Stimulated activated CD8-positive, alpha-beta memory T cell treated with anti-CD3 and anti-CD28 coated beads, Interleukin-12 subunit alpha, Interleukin-12 subunit beta, amount 100 ng/mL, for 1 hour (primary cell): ENCODE measurements around the gene BHLHA9.
"Not testable (repeated sequence)": the region's sequence is repeated elsewhere in the genome, so short reads cannot be mapped to it uniquely, and the experiment has no call there.

Source experiments
- DNase-seq: peaks from one replicate; pipeline ENCODE4 v3.0.0-alpha.2; 2020; ENCODE audit warnings: low read depth

BHLHA9 gene

DNA sequence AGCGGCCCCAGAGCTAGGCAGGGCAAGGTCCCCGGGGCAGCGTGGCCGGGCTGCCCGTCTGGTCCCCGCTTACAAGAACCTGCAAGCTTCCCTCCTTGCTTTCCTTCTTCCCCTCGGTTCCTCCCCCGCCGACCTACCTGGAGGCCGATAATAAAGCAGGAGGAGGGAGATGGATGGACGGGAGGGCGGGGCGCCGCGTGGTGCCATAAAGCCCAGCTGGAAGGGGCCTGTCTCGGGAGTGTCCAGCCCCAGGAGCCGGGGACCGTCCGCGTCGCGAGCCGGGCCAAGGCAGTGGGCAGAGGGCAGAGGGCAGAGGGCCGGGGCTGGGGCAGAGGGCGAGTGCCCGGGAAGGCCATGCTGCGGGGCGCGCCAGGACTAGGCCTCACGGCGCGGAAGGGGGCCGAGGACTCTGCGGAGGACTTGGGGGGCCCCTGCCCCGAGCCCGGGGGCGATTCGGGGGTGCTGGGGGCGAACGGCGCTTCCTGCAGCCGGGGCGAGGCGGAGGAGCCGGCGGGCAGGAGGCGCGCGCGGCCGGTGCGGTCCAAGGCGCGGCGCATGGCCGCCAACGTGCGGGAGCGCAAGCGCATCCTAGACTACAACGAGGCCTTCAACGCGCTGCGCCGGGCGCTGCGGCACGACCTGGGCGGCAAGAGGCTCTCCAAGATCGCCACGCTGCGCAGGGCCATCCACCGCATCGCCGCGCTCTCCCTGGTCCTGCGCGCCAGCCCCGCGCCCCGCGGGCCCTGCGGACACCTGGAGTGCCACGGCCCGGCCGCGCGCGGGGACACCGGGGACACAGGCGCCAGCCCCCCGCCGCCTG lies at the start of gene BHLHA9:
Gene BHLHA9 (plus strand): TSS at position 235 of the 820 bp plus-strand sequence. CDS start 120 bp downstream, at position 355.
- no peak for DNase-seq

DNA sequence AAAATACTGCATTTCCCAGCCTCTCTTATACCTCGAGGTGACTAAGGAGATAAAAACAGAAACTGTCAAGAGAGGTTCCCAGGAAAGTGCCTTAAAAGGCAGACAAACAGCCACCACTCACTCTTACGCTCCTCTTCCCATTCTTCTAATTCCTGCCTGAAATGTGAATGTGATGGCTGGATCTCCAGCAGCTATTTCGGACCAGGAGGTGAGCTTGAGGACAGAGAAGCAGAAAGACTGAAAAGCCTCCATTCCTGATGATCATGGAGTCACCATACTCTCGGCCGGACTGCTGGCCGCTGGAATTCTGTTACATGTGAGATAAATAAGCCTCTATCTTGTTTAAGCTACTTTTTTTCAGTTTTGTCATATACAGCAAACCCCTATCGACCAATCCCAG lies 49.0 kb upstream of the BHLHA9 start:
- DNase-seq = no peak

DNA sequence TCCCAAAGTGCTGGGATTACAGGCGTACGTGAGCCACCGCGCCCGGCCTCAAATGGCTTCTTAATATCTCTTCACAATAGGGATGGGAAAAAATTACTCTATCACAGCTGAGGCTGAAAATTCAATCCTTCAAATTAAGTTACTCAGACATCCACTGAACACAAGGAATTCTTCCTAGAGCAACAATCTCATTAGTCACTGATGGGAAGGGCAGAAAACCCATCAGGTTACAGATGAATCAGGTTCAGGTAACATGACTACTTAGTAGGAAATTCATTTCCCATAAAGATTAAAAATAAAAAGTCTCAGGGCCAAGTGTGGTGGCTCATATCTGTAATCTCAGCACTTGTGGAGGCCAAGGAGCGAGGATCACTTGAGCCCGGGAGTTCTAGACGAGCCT lies 47.9 kb upstream of the BHLHA9 start:
- no peak for DNase-seq

DNA sequence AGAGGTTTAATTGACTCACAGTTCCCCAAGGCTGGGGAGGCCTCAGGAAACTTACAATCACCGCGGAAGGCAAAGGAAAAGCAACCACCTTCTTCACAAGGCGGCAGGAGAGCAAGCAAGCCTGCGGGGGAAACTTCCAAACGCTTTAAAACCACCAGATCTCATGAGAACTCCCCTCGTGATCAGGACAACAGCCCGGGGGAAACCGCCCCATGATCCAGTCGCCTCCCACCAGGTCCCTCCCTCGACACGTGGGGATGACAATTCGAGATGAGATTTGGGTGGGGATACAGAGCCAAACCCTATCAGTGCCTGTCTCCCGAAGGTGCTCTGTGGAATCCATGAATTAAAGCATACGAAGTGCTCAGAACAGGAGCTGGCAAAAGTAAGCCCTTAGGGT lies 46.6 kb upstream of the BHLHA9 start:
- no peak for DNase-seq

DNA sequence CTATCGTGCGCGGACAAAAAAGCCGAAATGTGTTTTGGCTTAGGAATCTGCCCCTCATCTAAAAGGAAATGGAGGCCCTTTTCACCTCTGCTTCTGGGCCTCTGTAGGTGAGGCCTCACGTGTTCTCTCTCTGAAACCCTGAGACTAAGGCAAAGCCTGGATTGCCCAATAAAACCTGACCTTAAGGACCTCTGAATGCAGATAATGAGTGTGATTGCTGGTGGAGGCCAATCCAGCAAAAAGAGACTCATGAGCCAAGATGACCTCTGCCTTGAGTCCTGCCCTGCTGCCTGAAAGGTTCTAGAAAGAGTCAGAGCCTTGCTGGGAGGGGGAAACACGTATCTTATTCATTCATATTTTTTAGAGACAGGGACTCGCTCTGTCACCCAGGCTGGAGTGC lies 45.9 kb upstream of the BHLHA9 start:
- no peak for DNase-seq

DNA sequence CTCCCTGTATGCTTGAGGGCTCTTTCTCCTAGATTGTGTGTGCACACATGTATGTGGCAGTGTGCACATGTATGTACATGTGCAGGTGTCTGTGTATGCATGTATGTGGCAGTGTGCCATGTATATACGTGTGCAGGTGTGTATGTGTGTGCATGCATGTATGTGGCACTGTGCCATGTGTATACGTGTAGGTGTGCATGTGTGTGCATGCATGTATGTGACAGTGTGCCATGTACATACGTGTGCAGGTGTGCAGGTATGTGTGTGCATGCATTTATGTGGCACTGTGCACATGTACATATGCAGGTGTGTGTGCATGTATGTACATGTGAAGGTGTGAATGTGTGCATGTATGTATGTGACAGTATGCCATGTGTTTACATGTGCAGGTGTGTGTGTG lies 43.9 kb upstream of the BHLHA9 start:
- no peak for DNase-seq

DNA sequence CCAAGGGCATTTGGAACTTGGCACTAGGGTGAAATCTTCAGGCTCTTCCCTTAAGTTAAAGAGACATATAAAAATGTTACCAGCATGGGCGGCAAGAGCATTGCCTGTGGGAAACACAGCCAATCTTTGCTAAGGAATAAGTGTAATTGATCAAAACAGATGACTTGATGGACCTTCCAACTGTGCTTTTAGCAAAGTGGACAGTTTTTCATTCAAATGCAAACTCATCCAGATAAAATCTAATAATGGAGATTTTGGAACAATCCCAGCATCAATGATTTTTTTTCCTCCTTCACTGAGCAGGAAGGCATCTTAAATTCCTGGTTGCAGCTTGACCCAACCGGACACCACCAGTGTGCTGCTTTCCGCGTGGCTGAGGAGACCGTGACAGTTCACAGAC lies 42.9 kb upstream of the BHLHA9 start:
- no peak for DNase-seq

DNA sequence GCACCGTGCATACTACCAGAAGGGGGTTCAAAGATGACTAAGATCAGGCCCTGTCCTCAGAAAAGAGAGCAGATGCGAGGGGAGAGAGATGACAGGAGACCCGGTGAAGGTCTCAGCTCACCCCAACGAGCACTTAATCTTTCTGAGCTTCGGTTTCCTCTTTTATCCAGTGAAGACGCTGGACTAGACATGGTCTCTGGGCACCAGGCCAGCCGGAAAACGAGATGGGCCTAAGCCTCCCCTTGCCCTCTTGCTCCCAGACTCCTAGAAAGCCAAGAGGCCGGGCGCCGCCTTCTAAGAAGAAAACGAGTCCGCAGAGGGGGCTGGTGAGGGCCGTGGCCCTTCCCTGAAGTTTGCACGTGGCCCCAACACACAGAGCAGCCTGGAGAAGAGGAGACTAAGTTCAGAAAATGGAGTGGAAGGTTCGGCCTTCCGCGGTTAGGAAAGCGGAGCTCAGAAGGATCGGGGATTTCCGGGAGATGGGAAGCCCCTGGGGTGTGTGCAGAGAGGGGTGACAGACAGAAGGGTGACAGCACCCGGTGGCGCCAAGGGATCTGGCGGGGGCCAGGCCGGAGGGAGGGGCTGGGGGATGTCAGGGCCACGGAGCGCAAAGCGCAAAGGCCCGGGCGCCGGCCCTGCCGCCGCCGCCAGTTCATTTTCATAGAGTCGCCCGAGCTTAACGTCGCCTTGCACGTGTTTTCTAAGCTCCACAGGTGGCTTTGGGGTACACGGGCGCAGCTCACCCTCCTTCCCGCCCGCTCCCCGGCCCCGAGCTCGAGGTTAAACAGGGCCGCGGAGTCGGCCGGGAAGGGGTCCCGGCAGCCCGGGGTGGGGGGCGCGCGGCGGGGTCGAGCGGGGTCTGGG lies 42.1 kb upstream of the BHLHA9 start:
- DNase-seq = no peak

DNA sequence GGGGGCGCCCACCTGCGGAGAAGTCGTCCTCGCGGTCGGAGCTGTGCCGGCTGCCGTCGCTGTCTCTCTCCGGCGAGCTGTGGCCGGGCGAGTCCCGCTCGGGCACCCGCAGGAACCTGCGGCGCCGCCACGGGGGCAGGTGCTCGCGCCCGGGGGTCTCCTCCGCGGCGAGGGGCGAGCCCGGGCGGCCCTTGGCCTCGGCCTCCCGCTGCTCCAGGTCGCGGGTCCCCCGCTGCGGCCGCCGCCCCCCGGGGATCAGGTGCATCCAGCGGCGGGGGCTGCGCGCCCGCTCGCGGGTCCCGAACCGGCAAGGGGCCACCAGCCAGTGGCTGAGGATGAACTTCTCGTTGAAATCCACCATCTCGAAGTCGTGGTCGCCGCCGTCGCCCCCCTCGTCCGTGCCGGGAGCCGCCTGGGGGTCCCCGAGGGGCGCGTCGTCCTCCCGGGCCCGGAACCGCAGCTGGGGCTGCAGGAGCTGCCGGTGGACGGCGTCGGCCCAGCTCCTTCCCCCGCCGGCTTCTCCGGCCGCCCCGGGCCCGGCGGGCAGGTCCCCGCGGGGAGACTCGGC lies 41.4 kb upstream of the BHLHA9 start:
- no peak for DNase-seq

DNA sequence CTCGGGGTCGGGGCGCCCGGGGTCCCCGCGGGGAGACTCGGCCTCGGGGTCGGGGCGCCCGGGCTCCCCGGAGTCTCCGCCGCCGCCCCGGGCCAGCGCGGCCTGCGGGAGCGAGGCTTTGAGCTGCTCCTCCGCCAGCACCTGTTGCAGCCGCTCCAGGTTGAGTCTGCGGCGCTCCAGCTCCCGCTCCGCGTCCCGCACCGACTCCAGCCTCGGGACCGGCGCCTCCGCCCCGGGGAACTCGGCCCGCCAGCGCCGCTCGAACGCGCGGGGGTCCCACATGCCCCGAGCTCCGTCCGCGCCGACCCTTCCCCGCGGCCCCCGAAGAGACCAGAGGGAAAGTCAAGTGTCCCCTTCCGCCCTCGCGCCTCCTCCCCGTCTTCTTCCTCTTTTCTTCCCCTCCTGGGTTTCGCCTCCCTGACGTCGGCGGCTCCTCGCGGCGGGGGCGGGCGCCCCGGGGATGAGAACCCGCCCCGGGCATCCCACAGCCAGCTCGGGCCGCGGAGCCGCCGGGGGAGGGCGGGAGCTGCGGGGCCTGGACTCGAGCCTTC lies 40.8 kb upstream of the BHLHA9 start:
- no peak for DNase-seq

DNA sequence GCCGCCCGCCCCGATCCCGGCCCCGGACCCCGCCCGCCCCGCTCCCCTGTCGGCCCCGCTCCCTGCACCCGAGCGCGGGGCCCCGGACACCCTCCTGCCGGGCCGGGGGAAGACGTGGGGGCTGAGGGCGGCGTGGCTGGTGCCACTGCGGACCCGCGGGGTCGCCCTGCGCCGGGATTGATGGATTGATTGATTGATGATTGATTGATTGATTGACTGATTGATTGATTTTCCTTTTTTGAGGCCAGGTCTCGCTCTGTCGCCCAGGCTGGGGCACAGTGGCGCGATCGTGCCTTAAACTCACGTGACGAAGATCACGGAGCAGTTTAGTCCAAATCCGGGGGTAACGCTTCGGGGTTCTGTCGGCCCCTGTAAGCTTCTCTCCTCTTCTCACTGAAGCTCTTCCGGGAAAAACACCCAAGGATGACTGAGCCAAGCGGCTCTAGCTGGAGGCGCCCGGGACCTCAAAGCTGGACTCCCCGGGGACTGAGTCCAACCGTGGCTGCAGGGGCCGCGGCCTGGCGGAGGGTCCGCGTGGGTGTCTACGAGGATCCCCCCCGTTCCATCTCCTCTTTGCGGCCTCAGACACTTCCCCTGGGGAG lies 40.2 kb upstream of the BHLHA9 start:
- no peak for DNase-seq

DNA sequence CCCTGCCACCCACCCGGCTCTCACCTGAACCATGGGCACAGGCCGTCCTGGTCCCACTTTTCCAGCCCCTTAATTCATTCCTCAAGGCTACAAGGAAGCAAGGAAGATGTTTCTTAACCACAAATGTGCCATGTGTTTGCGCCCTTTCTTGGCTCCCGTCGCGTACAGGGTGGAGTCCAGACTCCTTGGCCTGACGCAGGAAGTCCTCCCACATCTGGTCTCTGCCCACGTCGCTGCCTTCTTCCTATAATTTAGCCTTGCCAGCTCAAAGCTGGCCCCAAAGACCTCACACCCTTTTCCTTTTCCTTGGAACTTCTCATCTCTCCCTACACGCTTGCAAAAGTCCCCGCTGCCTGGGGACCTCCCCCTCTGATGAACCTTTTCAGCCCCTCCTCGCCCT lies 38.8 kb upstream of the BHLHA9 start:
- DNase-seq = no peak

DNA sequence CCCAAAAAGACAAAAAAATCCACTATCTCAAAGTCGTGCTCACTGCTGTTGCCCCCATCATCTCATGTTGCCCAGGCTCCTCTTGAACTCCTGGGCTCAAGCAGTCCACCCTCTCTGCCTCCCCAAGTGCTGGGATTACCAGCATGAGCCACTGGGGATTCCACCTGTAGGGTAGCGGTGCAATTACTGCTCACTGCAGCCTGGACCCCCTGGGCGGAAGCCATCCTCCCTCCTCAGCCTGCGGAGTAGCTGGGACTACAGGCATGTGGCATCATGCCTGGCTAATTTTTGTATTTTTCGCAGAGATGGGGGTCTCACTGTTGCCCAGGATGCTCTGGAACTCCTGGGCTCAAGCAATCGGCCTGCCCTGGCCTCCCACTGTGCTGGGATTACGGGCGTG lies 37.9 kb upstream of the BHLHA9 start:
- DNase-seq = no peak

DNA sequence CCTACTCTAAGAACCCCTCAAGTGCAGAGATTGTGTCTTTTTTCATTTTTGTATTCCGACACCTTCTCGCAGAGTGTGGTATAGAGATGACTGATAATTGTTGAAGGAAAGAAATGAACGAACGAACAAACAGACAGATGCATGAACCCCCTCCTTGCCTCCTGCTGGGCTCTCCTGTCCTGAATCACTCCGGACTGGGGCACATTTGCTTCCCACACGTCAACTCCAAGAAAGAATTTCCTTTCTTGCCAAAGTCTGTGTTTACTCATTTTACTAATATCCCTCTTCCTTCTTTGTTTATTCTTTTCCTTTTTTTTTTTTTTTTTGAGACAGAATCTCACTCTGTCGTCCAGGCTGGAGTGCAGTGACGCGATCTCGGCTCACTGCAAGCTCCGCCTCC lies 37.5 kb upstream of the BHLHA9 start:
- no peak for DNase-seq

DNA sequence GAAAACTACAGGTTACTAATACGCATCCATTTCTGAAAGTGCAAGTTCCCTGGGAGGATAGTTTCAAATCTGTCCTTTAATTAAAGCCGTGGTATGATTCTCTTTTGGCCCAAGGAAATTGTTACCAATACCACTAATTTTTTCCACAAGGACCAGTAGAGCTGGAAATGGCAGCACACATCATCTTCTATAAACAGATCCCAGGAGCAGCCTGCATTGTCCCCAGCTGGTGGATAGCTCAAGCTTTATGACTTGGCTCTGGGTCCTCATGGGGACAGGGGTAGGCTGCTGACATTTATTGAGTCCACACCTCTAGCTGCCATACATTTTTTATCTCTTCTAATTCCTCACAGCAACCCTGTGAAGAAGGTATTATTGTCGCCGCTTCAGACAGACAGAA lies 35.8 kb upstream of the BHLHA9 start:
- no peak for DNase-seq

DNA sequence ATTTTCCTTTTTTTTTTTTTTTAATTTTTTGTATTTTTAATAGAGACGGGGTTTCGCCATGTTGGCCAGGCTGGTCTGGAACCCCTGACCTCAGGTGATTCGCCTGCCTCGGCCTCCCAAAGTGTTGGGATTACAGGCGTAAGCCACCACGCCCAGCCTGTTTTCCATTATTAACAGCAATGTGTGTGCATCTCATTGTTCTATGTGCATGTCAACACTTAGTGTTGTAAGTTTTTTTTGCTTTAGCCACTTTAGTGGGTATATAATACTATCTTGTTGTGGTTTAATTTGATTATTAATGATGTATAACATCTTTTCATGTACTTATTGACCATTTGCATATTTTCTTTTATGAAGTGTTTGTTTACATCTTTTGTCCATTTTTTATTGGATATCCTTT lies 32.8 kb upstream of the BHLHA9 start:
- no peak for DNase-seq

DNA sequence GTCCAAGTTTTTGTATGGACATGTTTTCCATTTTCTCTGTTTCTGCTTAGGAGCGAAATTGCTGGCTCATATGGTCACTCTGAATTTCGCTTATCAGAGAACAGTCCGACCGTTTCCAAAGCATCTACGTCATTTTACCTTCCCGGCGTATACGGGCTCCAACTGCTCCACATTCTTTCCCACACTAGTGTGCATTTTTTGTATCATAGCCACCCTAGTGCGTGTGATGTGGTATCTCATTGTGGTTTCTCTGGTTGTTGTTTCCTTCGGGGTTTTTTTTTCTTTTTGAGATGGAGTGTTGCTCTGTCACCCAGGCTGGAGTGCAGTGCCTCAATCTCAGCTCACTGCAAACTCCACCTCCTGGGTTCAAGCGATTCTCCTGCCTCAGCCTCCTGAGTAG lies 31.0 kb upstream of the BHLHA9 start:
- no peak for DNase-seq

DNA sequence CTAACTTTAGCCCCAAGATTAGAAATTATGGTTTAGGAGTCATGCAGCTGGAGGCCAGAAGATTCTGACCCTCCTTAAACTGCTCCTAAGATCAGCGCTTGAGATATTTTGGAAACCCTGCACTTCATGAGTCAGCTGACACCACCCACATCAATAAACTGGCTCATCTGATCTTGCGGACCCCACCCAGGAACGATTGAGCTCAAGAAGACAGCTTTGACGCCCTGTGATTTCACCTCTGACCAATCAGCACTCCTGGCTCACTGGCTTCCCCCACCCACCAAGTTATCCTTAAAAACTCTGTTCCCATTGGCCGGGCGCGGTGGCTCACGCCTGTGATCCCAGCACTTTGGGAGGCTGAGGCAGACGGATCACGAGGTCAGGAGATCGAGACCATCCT lies 29.8 kb upstream of the BHLHA9 start:
- not testable (repeated sequence) for DNase-seq

DNA sequence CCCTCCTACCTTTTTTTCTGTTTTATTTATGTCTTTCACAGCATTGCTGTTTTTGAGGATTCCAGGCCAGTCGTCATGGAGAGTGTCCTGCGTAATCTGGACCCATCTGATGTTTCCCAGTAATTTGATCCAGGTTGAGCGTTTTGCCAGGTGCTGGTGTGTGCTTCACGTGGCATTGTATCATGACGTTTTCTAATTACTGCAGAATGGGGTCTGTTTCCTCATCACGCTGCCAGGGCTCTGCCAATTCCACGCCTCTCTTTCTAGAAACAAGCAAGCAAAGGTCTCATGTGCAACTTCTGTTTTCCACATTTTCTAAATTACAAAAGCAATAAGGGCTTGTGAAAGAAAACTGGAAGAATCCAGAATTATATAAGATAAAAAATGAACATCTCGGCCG lies 28.3 kb upstream of the BHLHA9 start:
- no peak for DNase-seq

DNA sequence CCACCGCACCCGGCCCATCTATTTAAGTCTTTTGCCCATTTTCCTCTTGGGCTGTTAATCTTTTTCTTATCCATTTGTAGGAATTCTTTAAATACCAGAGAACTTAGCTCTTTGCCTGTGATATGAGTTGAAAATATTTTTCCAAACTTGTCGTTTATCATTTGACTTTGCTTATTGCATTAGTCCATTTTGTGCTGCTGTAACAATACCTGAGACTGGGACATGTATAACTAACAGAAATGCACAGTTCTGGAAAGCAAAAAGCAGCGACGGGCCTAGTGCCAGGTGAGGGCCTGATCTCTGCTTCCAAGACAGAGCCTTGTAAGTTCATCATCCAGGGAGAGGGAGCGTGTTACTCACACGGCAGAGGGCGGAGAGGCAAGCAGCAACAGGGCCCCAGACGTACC lies 25.6 kb upstream of the BHLHA9 start:
- DNase-seq = no peak

DNA sequence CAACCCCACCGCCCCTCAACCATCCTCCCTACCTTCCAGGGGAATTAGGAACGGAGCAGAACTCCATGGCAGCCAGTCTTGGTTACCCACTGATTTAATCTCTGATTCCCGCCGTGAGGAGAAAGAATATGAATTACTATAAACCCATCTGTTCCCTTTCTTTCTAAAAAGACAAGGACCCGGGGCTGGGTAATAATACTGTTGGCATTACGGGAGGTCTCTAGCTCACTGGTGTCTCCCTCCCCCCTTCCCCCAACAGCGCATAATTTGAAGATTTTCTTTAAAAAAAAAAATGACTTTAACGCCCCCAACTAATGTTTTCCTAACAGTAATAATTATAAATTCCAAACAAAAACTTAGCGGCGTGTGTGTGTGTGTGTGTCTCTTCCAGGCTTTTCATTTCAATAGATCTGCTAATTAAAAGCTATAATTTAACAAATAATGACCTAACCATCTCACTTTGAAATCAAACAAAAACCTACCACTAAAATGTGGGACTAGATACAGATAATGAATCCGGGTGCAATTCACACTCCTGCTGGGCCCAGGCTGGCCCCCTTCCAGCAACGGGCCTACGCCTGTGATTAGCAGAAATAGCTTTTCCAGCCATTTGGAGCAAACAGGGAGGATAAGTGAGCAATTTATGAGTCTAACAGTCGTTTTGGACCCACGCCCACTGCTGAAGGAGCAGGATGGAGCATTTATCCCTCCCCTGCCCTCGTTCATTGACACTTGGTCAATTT lies 18.2 kb upstream of the BHLHA9 start:
- no peak for DNase-seq

DNA sequence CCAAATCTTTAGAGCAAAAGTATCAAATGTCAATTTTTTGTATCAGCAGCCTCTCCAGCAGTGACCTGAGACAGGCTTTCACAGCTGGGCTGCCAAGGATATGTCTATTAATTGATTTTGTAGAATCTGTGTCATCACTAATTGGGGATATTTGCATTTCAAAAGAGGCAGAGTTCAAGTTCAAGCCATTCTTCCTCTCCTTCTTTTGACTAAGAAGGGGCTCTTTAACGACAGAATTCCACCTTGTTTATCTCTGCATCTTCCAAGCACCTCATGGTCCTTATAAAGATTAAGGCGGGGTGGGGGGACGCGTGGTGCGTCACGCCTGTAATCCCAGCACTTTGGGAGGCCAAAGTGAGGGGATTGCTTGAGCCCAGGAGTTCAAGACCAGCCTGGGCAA lies 15.2 kb upstream of the BHLHA9 start:
- no peak for DNase-seq
